HepG2 (cell line): Measurements from ENCODE around the gene PTGES3. TPM values are rescaled to one million over a fixed set of nuclear protein-coding genes. Genes with fewer than 3 reads are reported as not detected.

Source experiments
- FOSL2 ChIP-seq: sonication (generic); formaldehyde crosslinking; IDR thresholded peaks from 2 replicates; pipeline ENCODE4 v1.4.0; 2020; ENCODE audit warnings: missing genetic modification reagents
- HDAC1 ChIP-seq: sonication (generic); formaldehyde crosslinking; IDR thresholded peaks from 2 replicates; pipeline ENCODE4 v1.5.1; 2020; ENCODE audit warnings: mild to moderate bottlenecking, missing genetic modification reagents
- JUND ChIP-seq: sonication (generic); formaldehyde crosslinking; IDR thresholded peaks from 2 replicates; pipeline ENCODE4 v1.8.0; 2022; ENCODE audit warnings: mild to moderate bottlenecking, missing genetic modification reagents
- MAFK ChIP-seq, 2 experiments: IDR thresholded peaks in 1 of 2; conservative IDR thresholded peaks in 1 of 2; 2 replicates each; pipeline ENCODE4 v1.6.1; 2011; ENCODE audit warnings: improper control_type of control experiment in 2 of 2, low read length in 2 of 2
- PATZ1 ChIP-seq: sonication (generic); formaldehyde crosslinking; IDR thresholded peaks from 2 replicates; pipeline ENCODE4 v1.4.0; 2020; ENCODE audit warnings: missing genetic modification reagents
- PHF8 ChIP-seq: sonication (generic); formaldehyde crosslinking; IDR thresholded peaks from 2 replicates; pipeline ENCODE4 v1.5.0; 2020; ENCODE audit warnings: missing genetic modification reagents
- POLR2AphosphoS5 ChIP-seq: IDR thresholded peaks from 2 replicates; pipeline ENCODE4 v1.6.1; 2012; ENCODE audit warnings: low read depth, low read length
- REST ChIP-seq, 2 experiments: IDR thresholded peaks; 2 replicates each; pipeline ENCODE4 v1.6.1; 2011 to 2012; ENCODE audit warnings: low read length in 2 of 2, borderline replicate concordance in 1 of 2, low read depth in 1 of 2, mild to moderate bottlenecking in 1 of 2, moderate library complexity in 1 of 2
- SALL2 ChIP-seq: sonication (generic); formaldehyde crosslinking; IDR thresholded peaks from 2 replicates; pipeline ENCODE4 v1.8.1; 2023; ENCODE audit warnings: mild to moderate bottlenecking, missing genetic modification reagents, inconsistent platforms
- ZFY ChIP-seq: sonication (generic); formaldehyde crosslinking; IDR thresholded peaks from 2 replicates; pipeline ENCODE4 v1.4.0; 2020; ENCODE audit warnings: missing genetic modification reagents
- ZNF263 ChIP-seq: sonication (generic); formaldehyde crosslinking; IDR thresholded peaks from 2 replicates; pipeline ENCODE4 v1.4.0; 2020; ENCODE audit warnings: missing genetic modification reagents
- ZNF646 ChIP-seq: sonication (generic); formaldehyde crosslinking; IDR thresholded peaks from 2 replicates; pipeline ENCODE4 v1.9.0; 2021; ENCODE audit warnings: mild to moderate bottlenecking, missing genetic modification reagents
- ZNF740 ChIP-seq: sonication (generic); formaldehyde crosslinking; IDR thresholded peaks from 2 replicates; pipeline ENCODE4 v1.4.0; 2020; ENCODE audit warnings: missing genetic modification reagents
- ZNF883 ChIP-seq: sonication (generic); formaldehyde crosslinking; IDR thresholded peaks from 2 replicates; pipeline ENCODE4 v1.5.1; 2020; ENCODE audit warnings: mild to moderate bottlenecking, missing genetic modification reagents; ENCODE audit errors: not compliant biosample characterization
- polyA plus RNA-seq, 8 experiments: library from polyadenylated mRNA; depleted of rRNA in 3 of 8; stranded (reverse) in 7 of 8; unstranded in 1 of 8; fragments of >200 nt; fragmentation: Illumina TruSeq in 4 of 8; extraction: Trizol in 4 of 8; gene quantifications; 2 replicates each; pipeline versions ENCODE4 v1.2.1 to v1.2.3, GENCODE V29; 2011 to 2016; ENCODE audit warnings: low read depth in 4 of 8, missing spikeins in 1 of 8, mixed read lengths in 1 of 8; ENCODE audit not compliant: insufficient read depth in 1 of 8
- total RNA-seq, 5 experiments: library from RNA; depleted of rRNA; stranded (reverse); fragments of >200 nt; fragmentation: Illumina TruSeq; extraction: Trizol; gene quantifications; 2 replicates each; pipeline ENCODE4 v1.2.3, GENCODE V29; 2016; ENCODE audit warnings: low read depth in 1 of 5

PTGES3 gene
- total and polyA plus RNA-seq, 2 of the 13 experiments (the other 11 are each of a cell fraction or from before 2014, with no cell fraction given) = 54.4 to 159 TPM

- peak; percentile 51; the same call in 1 of the 2 replicates for TF ChIP-seq PHF8 (CRISPR knock-in tag)
- peak; percentile 12; the same call in 1 of the 2 replicates for TF ChIP-seq PATZ1 (CRISPR knock-in tag)
- TF ChIP-seq POLR2AphosphoS5 = peak; percentile 65
- TF ChIP-seq FOSL2 (CRISPR knock-in tag) = peak; percentile 78
- peak; percentile 61; the same call in 1 of the 2 replicates for TF ChIP-seq JUND (CRISPR knock-in tag)
- peak; percentile 23; the same call in 1 of the 2 replicates for TF ChIP-seq ZNF646
- no peak for TF ChIP-seq REST (IDR thresholded peaks at IDR 0.05; ENCODE audit: borderline replicate concordance in 1 of 2, low read depth in 1 of 2, low read length in 2 of 2)
- TF ChIP-seq SALL2 = peak; percentile 34; the same call in 1 of the 2 replicates
- peak; percentile 38 to 49 for TF ChIP-seq MAFK (conservative IDR thresholded peaks at IDR 0.05 in 1 of 2, IDR thresholded peaks at IDR 0.05 in 1 of 2; ENCODE audit: low read length in 2 of 2)
- TF ChIP-seq ZNF883 = peak; percentile 19
- peak; percentile 57; the same call in 1 of the 2 replicates for TF ChIP-seq HDAC1
- no peak for TF ChIP-seq ZNF740 (CRISPR knock-in tag)
- TF ChIP-seq ZNF263 (CRISPR knock-in tag) = peak; percentile 5; the same call in 1 of the 2 replicates
- TF ChIP-seq ZFY (CRISPR knock-in tag) = peak; percentile 60
Measured at GRCh38 chr12:56635806-56636674, 52.0 kb downstream of the PTGES3 start (continued).
